Epithelial cell of esophagus (primary cell): ENCODE results near the gene NEMP2.

Experiments used
- DNase-seq: peaks from one replicate; pipeline ENCODE4 v3.0.0; 2010; ENCODE audit warnings: low read depth
- H3K4me3 ChIP-seq: 2 replicates; pipeline ENCODE4 v1.5.1; 2011; ENCODE audit warnings: mild to moderate bottlenecking, low read length, control low read depth
- CTCF ChIP-seq: IDR thresholded peaks from 2 replicates; pipeline ENCODE4 v1.5.1; 2011; ENCODE audit warnings: low read depth, mild to moderate bottlenecking, low read length, control low read depth, inconsistent platforms; ENCODE audit not compliant: insufficient read depth; ENCODE audit errors: missing control alignments

The NEMP2 gene

GRCh38 chr2:190545555-190546385 is 11.2 kb upstream of the NEMP2 start:
- no peak for DNase-seq

GRCh38 chr2:190545093-190545492 is 10.6 kb upstream of the NEMP2 start:
- H3K4me3 ChIP-seq: no peak overlapping the region
- no peak for TF ChIP-seq CTCF
- no peak for DNase-seq

More at GRCh38 chr2:190545555-190546385, 11.2 kb upstream of the NEMP2 start:
- no peak for TF ChIP-seq CTCF
- no peak overlapping the region for H3K4me3 ChIP-seq

- no peak for TF ChIP-seq CTCF
- DNase-seq: peak; percentile 23
- no peak overlapping the region for H3K4me3 ChIP-seq
These were observed 5.5 kb upstream of the NEMP2 start for GRCh38 chr2:190540048-190540447.

- H3K4me3 ChIP-seq: no peak overlapping the region
- no peak for DNase-seq
- TF ChIP-seq CTCF: no peak
These were observed 3.7 kb upstream of the NEMP2 start for GRCh38 chr2:190538201-190538600.

GRCh38 chr2:190537765-190538164 is 3.2 kb upstream of the NEMP2 start:
- peak; percentile 28 for DNase-seq
- no peak for TF ChIP-seq CTCF

GRCh38 chr2:190535586-190535985 is 1.1 kb upstream of the NEMP2 start:
- H3K4me3 ChIP-seq: peak overlapping the region; percentile 71
- no peak for TF ChIP-seq CTCF
- DNase-seq: no peak

More at GRCh38 chr2:190537765-190538164, 3.2 kb upstream of the NEMP2 start:
- H3K4me3 ChIP-seq: no peak overlapping the region

- no peak for TF ChIP-seq CTCF
- DNase-seq: no peak
- H3K4me3 ChIP-seq: peak overlapping the region; percentile 71
These were observed 558 bp upstream of the NEMP2 start for GRCh38 chr2:190535121-190535439.
